Thoracic aorta endothelial cell (primary cell): ENCODE measurements around the gene KYAT1. TPM values are rescaled to one million over a fixed set of nuclear protein-coding genes. Genes with fewer than 3 reads are reported as not detected.

Experiments
- total RNA-seq: library from RNA; depleted of rRNA; stranded (reverse); fragments of >200 nt; gene quantifications from 2 replicates; pipeline ENCODE4 v1.2.3, GENCODE V29; 2012

KYAT1 gene
- total RNA-seq = 8.5 and 9.0 TPM in 2 replicates

DNA sequence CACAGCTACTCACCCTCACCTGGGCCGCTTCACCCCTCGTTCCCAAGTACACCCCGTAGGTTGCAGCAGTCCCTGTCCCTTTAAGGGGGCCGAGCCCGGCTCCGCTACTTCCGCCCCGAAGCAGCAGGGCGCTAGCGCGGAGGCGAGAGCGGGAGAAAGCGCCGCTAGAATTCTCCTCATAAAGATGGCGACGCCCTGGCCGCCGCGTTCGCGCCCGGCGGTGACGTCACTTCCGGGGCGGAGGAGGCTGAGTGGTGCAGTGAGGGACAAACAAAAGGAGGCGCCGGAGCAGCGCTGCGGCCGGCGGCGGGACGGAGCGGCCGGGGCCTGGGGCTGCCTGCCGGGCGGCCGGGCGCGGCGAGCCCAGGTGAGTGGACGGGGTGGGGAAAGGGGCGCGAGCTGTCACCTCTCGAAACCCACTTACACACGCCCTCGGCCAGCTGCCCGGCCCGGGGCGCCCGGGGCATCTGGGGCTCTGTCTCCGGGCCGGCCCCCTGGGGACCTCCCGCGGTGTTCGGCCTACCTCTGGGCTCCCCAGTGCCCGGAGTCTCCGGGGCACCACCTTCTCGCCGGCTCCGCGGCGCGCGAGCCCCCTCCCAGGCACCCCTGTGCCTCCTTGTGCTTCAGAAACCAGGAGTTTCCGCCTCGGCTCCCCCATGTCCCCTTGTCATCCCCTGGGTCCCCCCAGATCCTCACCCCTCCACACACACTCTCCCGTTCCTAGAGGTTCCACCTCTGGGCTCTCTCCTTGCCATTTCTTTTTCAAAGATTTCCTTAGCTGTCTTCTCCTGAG lies at the start of gene KYAT1, which contains the start of gene LRRC8A:
TSS of gene KYAT1 (minus strand) at position 67 of the 793 bp plus-strand sequence. CDS start 36,545 bp downstream, outside the sequence.
TSS of gene LRRC8A (plus strand) at position 250 of the 793 bp plus-strand sequence. CDS start 25,032 bp downstream, outside the sequence.

DNA sequence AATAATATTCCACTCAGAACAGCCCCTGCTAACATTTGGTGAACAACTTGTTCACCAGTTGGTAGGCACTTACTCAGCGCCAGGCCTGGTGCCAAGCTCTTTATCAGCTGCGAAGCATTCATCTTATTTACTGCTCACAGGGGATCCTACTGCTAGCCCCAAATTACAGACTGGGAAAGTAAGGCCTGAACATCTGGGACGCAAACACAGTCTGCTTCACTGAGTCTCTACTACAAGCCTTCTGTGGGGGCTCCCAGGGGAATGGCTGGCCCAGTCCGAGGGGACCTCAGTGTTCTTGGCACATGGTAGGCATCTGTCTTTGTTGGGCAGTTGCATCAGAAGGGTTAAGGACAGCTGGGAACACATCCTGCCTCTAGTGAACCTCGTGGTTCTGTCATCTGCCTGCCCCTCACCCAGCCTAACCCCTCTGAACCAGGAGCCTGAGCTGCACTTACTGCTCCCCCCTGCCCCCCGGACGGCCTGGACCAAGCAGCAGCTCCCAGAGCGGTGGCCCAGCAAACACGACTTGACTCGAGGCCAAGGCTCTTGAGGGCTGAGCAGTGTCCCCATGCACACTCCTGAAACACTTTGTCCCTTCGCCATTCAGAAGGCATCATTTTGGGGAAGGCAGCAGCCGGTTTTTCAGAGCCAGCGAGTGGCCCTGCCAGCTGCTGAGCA lies 38.8 kb upstream of the KYAT1 start, which contains the start of gene PHYHD1:
TSS of gene PHYHD1 (plus strand) at position 602 of the 678 bp plus-strand sequence. CDS start 1,342 bp downstream, outside the sequence.

GRCh38 chr9:128829477-128830251 lies 52.1 kb downstream of the KYAT1 start, which contains the start of gene SPOUT1:
SPOUT1 (minus strand) TSS chr9:128829794; CDS start chr9:128829780, 14 bp downstream.

DNA sequence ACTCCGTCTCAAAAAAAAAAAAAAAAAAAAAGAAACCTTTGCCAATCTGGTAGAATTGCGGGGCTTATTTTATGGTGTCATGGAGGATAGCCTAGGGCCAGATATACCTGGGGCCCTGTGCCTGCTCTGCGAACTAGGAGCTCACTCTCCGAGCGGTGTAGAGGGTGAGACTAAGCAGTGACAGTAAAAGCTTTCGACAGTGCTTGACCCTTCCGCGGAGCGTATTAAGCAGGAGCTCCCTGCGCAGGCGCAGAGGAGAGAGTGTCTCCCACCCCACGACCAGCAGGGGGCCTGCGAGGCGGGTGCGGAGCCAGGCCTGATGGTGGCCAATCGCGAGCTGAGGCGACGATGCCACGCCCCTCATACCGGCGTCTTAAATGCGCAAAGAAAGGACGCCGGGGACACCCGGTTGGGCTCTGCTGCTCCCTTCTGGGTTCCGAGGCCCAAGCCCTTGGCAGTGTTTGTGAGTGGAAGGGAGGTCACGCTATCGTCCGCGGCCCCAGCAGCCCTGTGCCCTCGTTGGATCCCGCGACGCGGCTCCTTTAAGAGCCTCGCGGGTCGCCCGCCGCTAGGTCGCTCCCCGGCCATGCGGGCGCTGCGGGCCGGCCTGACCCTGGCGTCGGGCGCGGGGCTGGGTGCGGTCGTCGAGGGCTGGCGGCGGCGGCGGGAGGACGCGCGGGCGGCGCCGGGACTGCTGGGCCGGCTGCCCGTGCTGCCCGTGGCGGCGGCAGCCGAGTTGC lies 63.5 kb downstream of the KYAT1 start, which contains the start of gene ENDOG:
TSS of gene ENDOG (plus strand) at position 402 of the 740 bp plus-strand sequence. CDS start at position 587, 185 bp downstream.

DNA sequence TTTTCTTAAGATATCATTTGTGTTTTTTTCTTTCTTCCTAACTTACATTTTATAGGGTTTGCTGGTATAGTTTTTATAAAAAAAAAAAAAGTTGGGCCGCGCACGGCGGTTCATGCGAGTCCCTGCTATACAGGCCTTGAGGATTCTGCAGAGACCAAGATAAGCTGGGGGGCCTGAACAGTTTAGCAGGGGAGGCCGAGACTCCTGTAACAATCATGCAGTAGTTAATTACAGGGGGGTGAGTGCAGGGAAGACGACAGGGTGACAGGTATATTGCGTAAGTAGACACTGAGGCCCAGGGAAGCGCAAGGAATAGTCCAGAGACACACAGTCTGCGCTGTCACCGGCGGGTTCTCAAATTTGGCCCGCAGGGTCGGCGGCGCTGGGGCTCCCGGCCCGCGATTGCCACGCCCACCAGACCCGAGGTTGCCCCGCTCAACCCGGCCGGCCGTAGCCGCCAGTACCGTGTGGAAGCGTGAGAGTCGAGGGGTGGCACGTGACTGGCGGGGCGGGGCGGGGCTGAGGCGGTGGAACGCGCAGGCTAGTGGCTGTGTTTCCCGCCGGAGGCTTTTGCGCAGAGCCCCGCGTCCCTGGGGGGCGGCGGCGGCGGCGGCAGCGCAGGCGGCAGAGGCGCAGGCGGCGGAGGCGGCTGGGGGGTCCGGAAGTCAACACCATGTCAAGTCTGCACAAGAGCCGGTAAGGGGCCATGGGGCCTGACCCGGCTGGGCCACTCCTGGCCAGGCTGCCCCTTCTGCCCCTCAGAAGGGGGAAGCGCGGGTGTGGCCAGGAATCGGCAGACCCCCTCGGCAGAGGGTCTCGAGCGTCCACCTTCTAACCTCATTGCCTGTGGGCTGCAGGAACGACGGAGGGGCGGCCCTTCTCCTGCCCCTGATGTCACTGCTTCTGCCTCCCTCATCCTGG lies 94.8 kb downstream of the KYAT1 start, which contains the start of gene TBC1D13:
TSS of gene TBC1D13 (plus strand) at position 573 of the 921 bp plus-strand sequence. CDS start at position 674, 101 bp downstream.

Other genes starting within 250 kb of the KYAT1 start
- gene DYNC2I2, start 225.1 kb downstream of the KYAT1 start, total RNA-seq = 57.2 and 67.6 TPM in 2 replicates
- gene SET, start 192.7 kb downstream of the KYAT1 start, total RNA-seq = 676 and 721 TPM in 2 replicates
- gene PKN3, start 179.4 kb downstream of the KYAT1 start, total RNA-seq = 20.6 and 31.9 TPM in 2 replicates
- 21.4 and 27.4 TPM in 2 replicates for gene ZDHHC12, start 157.8 kb downstream of the KYAT1 start, total RNA-seq
- 13.0 and 16.4 TPM in 2 replicates for gene ZER1, start 110.0 kb downstream of the KYAT1 start, total RNA-seq
- 20.5 and 22.1 TPM in 2 replicates for gene TBC1D13, start 94.7 kb downstream of the KYAT1 start, total RNA-seq
- gene ENDOG, start 63.5 kb downstream of the KYAT1 start, total RNA-seq = 18.3 and 20.5 TPM in 2 replicates
- gene SPOUT1, start 52.2 kb downstream of the KYAT1 start, total RNA-seq = 20.5 and 22.8 TPM in 2 replicates
- 118 and 154 TPM in 2 replicates for gene LRRC8A, start 183 bp upstream of the KYAT1 start, total RNA-seq
- 0.79 and 1.3 TPM in 2 replicates for gene PHYHD1, start 39.0 kb upstream of the KYAT1 start, total RNA-seq
- 20.5 and 25.9 TPM in 2 replicates for gene DOLK, start 65.7 kb upstream of the KYAT1 start, total RNA-seq
- gene NUP188, start 65.7 kb upstream of the KYAT1 start, total RNA-seq = 76.3 and 85.9 TPM in 2 replicates
- gene SH3GLB2, start 146.4 kb upstream of the KYAT1 start, total RNA-seq = 38.4 and 44.7 TPM in 2 replicates
- gene MIGA2, start 154.7 kb upstream of the KYAT1 start, total RNA-seq = 18.2 and 24.1 TPM in 2 replicates
- 12.6 and 12.9 TPM in 2 replicates for gene DOLPP1, start 199.2 kb upstream of the KYAT1 start, total RNA-seq
- gene CRAT, start 228.8 kb upstream of the KYAT1 start, total RNA-seq = 27.6 and 27.7 TPM in 2 replicates
- gene PTPA, start 229.5 kb upstream of the KYAT1 start, total RNA-seq = 82.3 and 87.6 TPM in 2 replicates